Measurements from ENCODE around the gene MEIS3.
"Not testable (repeated sequence)": the region's sequence is repeated elsewhere in the genome, so short reads cannot be mapped to it uniquely, and the experiment has no call there.

MEIS3 gene

DNA sequence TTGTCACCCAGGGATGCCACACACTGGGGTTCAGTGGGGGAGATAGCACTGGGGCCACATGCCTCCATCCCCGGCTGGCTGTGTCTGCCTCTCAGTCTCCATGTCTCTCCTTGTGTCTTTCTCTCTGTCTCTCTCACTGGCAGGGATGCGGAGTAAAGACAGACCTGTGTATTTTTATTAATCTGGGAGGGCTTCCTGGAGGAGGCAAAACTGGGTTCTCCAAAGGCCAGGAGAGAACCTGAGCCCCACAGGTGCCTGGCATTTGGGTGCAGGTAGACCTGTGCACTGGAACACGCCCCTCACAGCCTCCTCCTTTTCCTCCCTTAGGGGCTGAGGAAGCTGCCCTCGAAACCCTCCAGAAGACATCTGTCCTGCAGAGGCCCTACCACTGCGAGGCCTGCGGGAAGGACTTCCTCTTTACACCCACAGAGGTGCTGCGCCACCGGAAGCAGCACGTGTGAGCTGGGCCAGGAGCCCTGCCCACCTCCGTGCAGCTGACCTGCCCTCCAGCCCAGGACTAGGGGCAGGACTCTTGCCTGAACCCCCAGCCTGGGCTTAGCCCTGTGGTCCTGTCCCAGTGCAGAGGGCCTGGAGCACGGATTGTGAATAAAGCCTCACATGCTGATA, 37.6 kb downstream of the MEIS3 start:
- no peak for DNase-seq

- DNase-seq: no peak
Measured at GRCh38 chr19:47381121-47381520, 38.2 kb downstream of the MEIS3 start.

DNA sequence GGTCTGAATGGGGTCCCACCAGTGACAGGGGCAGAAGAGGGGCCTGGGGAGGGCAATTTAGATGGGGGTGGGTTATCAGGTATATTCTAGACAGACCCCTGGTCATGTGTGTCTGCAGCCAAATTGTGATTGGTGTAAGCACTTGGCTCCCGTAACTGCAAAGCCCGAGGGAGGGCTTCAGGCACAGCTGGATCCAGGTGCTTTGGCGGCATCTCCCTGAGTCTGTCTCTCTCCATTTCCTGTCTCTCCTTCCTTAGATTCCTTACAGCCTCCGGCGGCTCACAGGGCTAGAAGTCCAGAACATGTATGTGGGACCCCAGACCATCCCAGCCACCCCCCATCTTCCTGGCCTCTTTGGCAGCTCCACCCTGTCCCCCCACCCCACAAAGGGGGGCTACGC, 38.8 kb downstream of the MEIS3 start:
- DNase-seq: no peak

GRCh38 chr19:47379381-47379938, 39.9 kb downstream of the MEIS3 start:
- DNase-seq: no peak

DNA sequence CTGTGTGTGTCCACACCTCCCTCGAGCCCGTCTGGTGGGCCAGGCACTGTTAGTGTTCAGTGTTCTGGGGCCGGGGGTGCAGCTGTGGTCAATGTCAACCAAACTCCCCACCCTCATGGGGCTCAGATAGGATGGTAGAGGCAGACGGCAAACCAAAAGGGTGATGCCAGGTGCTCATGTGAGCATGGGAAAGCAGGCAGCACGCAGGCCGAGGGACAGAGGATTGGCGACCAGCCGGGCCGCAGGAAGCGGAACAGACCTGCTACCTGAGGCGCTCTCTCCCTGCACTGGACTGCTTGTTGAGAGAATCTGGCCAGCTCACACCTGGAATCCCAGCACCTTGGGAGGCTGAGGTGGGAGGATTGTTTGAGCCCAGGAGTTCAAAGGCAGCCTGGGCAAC, 41.1 kb downstream of the MEIS3 start:
- DNase-seq: no peak

- DNase-seq: no peak
Measured at GRCh38 chr19:47377801-47378200, 41.5 kb downstream of the MEIS3 start.

DNA sequence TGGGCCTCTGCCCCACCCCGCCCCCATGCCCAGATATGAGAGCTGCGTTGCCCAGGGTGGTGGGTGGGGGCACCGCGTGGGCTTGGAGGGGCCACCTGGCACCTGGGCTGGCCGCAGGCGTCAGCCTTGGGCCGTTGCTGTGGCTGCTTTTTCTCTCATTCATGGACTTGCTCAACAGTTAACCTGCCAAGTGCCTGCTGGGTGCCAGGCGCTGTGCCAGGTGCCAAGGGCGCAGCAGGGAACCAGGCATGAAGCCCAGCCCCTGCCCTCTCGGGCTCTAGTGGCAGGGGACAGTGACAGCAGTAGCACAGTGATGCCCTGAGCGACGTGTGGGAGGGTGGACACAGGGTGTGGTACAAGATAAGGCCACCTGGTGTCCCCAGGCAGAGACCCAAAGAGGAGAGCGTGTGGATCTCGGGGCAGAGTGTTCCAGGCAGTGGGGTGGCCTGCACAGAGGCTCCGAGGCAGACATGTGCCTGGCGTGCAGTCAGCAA, 42.1 kb downstream of the MEIS3 start:
- no peak for DNase-seq

GRCh38 chr19:47376589-47377144, 42.7 kb downstream of the MEIS3 start:
- no peak for DNase-seq

DNA sequence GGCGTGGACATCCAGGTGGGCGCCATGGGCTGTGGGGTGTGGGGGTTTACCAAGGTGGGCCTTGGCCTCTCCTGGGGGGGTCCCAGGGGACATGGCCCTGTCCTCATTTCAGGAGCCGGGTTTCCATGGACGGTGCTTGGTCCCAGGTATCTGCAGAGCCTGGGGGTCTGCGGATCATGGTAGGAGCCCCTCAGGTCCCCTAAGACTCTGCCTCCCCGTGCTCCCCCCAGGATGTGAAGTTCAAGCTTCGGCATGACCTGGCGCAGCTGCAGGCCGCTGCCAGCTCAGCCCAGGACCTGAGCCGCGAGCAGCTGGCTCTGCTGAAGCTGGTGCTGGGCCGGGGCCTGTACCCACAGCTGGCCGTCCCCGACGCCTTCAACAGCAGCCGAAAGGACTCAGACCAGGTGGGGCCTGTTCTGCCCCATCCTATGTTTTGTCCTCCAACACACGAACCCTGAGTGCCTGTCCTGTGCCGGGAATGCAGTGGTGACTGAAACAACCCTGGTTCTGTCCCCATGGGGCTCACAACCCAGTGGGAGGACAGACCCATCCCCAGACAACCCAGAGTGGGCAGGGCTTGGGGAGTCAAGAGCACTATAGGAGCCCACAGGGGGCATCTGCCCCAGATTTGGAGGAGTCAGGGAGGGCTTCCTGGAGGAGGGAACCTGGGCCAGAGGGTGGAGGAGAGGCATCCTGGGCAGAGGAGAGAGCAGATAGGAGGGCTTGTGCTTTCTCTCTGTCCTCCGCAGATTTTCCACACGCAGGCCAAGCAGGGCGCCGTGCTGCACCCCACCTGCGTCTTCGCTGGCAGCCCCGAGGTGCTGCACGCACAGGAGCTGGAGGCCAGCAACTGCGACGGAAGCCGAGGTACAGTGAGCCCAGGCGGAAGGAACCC, 43.4 kb downstream of the MEIS3 start:
- DNase-seq: no peak

DNA sequence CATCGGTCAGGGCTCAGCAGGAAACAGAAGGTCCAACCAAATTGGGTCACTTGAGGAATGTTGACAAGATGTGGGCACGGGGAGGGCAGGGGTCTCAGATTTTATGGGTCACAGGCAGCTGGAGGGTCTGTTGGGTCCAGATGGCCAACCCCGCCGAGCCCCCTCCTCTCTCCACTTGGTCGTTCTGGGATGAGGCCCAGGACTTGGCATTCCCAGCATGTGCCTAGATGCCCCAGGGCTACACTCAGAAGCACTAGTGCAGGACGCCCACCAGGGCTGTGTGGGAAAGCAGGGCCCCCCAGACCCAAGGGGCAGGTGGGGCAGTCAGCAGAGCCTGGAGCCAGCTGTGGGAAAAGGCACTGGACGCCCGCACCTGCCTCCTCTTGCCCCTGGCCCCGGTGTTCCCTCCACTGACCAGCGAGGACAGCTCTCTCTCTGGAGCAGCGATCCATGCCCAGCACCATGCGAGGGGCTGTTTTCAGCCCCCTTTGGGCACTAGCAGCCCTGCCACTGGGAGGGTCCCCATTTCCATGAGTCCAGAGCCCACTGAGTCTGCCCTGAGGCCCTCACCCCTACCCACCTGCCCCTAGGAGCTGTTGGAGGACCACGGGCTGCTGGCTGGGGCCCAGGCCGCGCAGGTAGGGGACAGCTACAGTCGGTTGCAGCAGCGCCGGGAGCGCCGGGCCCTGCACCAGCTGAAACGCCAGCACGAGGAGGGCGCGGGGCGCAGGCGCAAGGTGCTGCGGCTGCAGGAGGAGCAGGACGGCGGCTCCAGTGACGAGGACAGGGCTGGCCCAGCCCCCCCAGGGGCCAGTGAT, 44.2 kb downstream of the MEIS3 start:
- DNase-seq: no peak

DNA sequence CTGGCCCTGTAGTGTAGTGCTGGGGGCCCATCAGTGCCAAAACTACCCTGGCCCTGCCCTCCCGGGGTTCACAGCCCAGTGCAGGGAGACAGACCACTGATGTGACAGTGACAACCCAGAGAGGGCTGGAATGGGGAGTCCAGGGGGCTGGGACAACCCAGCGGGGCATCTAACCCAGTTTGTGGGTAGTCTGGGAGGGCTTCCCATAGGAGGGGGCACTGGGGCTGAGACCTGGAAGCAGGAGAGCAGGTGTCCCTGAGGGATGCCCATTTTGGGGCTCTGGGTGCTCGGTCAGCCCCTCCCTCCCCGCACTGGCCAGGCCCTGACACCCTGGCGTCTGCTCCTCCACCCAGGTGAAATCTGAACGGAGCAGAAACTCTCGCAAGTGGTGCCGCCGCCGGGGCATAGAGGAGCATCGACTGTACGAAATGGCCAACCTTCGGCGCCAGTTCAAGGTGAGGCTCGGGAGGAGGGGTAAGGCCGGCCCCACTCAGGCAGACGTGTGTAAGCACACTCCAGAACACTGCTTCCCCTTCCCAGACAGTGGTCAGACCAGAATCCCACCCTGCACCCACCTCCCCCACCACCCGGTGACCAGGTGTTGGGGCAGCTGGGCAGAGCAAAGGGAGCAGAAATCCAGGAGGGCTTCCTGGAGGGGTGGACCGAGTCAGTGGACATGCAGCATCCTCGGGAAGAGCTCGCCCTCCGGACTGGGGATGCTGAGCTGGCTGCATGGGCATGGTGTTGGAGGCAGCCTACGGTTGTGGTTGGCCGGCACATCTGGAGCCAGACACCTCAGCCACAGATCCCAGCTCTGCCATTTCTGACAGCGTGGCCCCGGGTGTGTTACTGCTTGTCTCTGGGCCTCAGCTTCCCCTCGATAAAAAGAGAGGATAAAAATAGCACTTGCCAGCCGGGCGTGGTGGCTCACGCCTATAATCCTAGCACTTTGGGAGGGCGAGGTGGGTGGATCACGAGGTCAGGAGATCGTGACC, 45.8 kb downstream of the MEIS3 start:
- DNase-seq: no peak

- DNase-seq: no peak
Measured at GRCh38 chr19:47372603-47373002, 46.7 kb downstream of the MEIS3 start.

- no peak for DNase-seq
Measured at GRCh38 chr19:47371261-47371660, 48.1 kb downstream of the MEIS3 start.

GRCh38 chr19:47370045-47370611, 49.2 kb downstream of the MEIS3 start:
- no peak for DNase-seq

DNA sequence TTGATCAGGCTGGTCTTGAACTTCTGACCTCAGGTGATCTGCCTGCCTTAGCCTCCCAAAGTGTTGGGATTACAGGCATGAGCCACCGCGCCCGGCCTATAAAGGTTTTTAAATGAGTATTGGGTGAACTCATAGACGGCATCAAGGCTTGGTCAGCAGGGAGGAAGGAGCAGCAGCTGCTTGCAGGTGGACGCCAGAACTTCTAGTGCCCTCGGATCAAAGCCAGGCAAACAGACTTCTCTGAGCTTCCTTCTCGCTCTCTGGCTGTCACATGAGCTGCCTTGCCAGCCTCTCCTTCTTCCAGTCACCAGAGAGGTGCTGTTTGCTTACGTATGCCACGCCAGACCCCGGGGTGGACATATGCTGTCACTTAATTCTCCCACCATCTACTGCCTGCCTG, 53.9 kb downstream of the MEIS3 start:
- not testable (repeated sequence) for DNase-seq

DNA sequence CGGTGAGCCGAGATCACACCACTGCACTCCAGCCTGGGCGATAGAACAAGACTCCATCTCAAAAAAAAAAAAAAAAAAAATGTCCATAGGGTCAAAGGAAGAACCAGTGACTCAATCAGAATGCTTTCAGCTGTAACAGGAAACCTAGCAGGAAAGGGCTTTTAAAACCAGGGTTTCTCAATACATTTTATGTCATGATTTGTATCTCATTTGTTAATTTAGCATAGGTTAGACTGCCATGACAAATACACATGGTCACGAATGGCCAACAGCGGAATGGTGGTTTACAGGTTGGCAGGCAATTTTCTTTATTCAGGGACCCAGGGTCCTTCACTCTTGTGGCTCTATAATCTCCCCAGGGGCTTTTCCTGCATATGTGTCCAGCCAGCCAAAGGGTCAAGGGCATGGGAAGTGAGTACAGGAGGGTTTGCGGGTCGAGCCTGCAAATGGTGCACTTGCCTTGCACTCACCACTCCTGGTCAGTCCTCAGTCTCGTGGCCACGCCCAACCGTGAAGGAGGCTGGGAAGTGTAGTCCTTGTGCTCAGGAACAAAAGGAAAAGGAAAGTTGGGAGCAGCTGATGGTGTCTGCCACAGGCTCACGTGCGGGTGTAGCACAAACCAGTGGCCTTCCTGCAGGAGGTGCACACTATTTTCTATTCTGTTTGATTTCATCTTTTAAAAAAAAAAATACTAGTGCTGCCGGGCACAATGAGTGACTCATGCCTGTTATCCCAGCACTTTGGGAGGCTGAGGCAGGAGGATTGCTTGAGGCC, 55.4 kb downstream of the MEIS3 start:
- DNase-seq: no peak

GRCh38 chr19:47362321-47362720, 57.0 kb downstream of the MEIS3 start:
- no peak for DNase-seq

DNA sequence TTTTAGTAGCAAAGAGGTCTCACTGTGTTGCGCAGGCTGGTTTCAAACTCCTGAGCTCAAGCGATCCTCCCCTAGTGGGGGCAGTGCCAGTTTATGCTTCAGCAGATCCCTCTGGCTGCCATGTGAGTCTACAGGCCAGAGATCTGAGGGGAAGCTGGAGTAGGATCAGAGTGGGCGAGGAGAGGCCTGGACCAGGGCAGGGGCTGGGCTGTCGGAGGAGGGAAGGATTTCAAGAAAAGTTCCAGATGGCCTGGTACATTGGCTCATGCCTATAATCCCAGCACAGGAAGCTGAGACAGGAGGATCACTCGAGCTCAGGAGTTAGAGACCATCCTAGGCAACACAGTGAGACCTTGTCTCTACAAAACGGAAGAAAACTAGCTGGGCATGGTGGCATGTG, 60.4 kb downstream of the MEIS3 start:
- no peak for DNase-seq

GRCh38 chr19:47357788-47358680, 61.3 kb downstream of the MEIS3 start:
- no peak for DNase-seq

Data from activated CD4-positive, alpha-beta T cell treated with anti-CD3 and anti-CD28 coated beads for 1 hour (primary cell).